Activated T-cell treated with anti-CD3 and anti-CD28 coated beads for 24 hours (primary cell): ENCODE data around the gene RBBP8NL.

Experiments
- DNase-seq: peaks from one replicate; pipeline ENCODE4 v3.0.0-alpha.2; 2020; ENCODE audit warnings: low read depth

Gene RBBP8NL

DNA sequence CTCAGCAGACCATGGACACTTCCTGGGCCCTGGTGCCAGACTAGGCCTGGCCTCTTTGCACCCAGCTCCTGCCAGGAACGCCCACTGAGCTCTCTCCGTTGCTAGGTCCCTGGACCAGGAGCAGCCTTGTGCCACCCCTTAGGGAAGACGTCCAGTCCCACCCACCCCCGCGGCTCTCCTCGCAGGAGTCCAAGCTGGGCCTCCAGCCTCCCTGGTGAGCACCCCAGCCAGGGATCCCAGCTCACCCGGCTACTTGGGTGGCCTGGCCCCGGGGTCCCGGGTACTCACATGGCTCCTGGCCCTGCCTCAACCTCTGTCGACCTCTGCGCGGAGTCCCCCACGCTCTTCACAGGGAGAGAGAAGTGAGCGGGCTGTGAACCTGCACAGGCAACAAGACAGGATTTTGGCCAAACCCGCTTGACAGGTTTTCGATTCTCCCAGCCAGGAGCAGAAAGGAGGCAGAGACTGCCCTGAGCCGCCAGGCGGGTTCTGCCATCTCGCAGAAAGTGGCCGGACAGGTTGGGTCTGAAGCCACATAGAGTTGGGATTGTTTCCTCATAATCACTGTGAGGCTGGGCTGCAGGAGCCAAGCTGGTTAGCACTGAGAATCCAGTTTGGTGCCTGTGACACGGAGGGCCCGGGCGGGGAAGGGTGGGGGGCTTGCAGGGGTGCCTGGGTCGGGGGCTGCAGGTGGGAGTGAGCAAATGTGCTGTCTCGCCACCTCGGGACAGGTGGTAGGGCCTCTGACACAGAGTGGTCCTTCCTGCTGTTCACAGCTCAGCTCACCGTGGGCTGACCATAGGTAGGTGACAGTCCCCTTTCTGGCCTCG, at the start of gene RBBP8NL:
Gene RBBP8NL (minus strand): TSS at position 368 of the 830 bp plus-strand sequence. CDS start 7,892 bp downstream, outside the sequence.
- DNase-seq, result no peak

- no peak for DNase-seq
Observed at GRCh38 chr20:62476056-62476838, 48.9 kb upstream of the RBBP8NL start.

GRCh38 chr20:62475772-62476055, 48.4 kb upstream of the RBBP8NL start, which contains the start of gene GATA5:
GATA5 (minus strand) TSS chr20:62475995; CDS start chr20:62475521, 474 bp downstream.
- DNase-seq, result no peak

DNA sequence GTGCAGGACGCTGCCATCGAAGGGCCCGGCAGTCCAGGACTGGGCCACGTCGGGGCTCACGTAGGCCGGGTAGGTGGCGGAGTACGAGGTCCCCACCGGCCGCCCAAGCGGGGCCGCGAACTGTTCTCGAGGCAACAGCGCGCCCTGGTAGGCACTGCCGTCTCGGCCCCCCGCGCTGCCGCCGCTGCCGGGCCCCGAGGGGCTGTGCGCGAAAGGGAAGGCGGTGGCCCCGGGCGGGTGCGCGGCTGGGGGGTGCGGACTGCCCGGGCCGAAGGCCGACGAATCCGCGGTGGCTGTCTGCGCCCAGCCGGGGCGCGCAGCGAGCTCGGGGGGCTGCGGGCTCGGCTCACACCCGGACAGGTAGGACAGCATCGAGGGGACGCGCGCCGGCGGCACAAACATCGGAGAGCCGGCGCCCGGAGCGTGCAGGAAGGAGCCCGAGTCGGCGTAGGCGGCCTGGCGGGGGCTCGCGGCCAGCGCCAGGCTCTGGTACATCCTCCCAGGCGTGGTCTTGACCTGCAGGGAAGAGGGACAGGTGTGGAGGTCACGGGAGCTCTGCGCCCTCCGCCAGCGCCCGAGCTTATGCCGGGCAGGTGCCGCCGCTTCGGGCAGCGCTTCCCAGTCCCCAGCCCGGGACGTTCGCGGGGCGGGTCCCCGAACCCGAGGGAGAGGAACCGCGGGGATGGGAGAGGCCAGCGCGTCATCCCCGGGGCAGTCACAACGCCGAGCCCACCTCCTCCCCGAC, 47.9 kb upstream of the RBBP8NL start:
- DNase-seq, result no peak

DNA sequence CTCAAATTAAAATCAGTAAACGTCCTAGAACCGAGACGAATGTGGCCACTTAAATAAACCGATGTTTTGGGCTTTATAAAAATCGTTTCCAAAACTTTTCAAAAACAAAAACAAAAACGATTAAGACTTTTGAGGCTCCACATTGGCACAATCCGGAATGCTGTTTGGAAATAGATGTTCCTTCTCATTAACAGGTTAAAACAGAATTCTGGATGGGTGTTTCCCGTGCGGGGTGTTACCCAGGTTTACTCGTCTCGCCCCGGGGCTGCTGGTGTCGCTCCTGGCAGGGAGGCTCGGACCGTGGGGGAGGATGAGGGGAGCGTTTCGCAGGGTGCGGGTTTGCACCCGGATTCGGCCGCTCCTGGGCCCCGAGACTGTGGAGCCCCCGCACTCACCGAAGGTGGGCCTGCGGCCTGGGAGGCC, 47.3 kb upstream of the RBBP8NL start:
- DNase-seq, result no peak

- no peak for DNase-seq
Observed at GRCh38 chr20:62473717-62474603, 46.6 kb upstream of the RBBP8NL start.

GRCh38 chr20:62472941-62473585, 45.7 kb upstream of the RBBP8NL start:
- no peak for DNase-seq

GRCh38 chr20:62472138-62472940, 45.0 kb upstream of the RBBP8NL start:
- DNase-seq, result no peak

- no peak for DNase-seq
Observed at GRCh38 chr20:62470459-62470858, 43.1 kb upstream of the RBBP8NL start.

GRCh38 chr20:62470001-62470400, 42.7 kb upstream of the RBBP8NL start:
- no peak for DNase-seq

- no peak for DNase-seq
Observed at GRCh38 chr20:62469352-62469751, 42.0 kb upstream of the RBBP8NL start.

DNA sequence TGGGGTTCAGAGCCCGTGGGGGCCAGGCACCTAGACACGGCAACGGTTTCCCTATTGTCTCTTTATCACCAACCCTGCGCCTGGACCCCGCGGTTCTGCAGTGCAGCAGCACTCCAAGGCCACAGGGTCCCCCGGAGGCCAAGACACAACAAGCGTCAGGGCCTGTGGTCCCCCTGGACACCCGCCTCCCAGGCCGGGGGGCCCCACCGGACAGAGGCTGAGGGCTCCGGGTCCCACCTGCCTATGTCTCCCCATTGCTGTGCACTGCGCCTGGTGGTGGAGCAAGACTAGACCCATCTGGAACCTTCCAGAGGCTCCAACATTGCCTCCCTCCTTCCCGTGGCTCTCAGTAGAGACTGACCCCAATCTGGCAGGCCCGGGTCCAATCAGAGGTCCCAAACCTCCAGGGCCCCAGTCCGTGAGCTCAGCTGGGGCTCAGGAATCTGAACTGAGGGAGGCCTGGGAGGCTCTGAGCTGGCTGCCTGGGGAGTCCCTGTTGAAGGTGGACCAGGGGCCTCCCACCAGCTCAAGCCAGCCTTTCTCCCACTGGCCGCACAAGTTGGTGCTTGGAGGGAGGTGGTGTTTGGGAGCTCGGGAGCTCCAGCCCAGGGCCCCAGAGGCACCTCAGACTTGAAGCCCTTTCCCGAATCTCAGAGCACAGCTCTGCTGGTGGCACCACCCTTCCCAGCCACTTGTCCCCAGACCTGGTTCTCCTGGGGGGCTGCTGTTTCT, 39.6 kb upstream of the RBBP8NL start:
- DNase-seq, result no peak

- DNase-seq, result no peak
Observed at GRCh38 chr20:62466072-62466760, 38.9 kb upstream of the RBBP8NL start.

- no peak for DNase-seq
Observed at GRCh38 chr20:62464990-62465389, 37.7 kb upstream of the RBBP8NL start.

DNA sequence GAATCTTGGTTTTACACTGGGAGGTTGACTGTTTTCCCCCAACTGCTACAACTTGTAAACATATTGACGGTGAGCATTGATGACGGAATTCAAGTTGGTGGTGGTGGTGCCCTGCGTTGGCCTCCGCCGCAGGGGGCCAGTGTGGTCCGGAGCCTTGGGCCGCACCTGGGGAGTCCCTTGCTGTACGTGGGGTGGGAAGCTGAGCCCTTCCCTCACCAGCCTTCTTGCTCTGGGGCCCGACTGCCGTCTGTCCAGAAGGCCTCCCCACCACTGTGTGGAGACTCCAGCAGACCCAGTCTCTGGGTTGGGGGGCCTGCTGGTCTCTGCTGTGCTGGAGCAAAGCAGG, 37.1 kb upstream of the RBBP8NL start:
- no peak for DNase-seq

DNA sequence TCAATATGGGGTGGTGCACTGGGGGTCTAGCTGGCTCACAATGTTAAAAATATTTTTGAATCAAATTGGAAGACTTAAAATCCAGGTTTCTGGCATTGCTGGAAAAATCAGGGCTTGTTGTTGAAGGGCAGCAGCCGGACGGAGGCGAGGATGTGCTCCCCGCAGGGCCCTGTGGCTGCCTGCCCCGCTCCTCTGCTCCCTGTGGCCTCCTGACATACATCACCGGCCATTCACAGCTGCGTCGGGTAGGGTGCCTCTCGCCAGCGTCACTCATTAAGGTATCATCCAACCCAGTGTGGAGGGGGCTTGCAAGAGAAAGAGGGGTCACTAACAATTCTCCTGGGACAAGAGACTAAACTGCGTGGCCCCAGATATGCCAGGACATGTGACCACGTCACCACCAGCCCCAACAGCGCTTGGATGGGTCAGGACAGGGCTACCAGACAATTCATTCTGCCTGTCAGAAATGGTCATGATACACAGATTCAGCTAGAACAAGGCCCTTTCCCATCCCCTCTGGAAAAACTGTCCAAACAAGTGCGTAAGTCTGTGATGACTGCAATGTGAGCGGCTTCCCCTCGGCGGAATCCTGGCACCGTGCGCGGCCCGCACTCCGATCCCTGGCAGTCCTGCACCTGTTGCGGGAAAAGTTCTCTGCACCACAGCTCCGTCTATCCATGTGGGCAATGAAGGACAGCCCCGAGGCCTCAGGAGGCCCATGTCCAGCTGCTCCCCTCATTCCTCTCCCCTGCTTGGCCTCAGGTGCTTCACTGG, 36.5 kb upstream of the RBBP8NL start:
- DNase-seq, result no peak

GRCh38 chr20:62462976-62463592, 35.7 kb upstream of the RBBP8NL start:
- DNase-seq, result no peak

GRCh38 chr20:62461834-62462233, 34.5 kb upstream of the RBBP8NL start:
- no peak for DNase-seq
